GM21360 (cell line): ENCODE results near the gene CA10.

Source experiments
- ATAC-seq: cut with Tn5 transposase; IDR thresholded peaks from one replicate; pipeline ENCODE4 v1.9.1; 2021; ENCODE audit warnings: mild to moderate bottlenecking, moderate library complexity; ENCODE audit not compliant: unreplicated experiment

CA10 gene

DNA sequence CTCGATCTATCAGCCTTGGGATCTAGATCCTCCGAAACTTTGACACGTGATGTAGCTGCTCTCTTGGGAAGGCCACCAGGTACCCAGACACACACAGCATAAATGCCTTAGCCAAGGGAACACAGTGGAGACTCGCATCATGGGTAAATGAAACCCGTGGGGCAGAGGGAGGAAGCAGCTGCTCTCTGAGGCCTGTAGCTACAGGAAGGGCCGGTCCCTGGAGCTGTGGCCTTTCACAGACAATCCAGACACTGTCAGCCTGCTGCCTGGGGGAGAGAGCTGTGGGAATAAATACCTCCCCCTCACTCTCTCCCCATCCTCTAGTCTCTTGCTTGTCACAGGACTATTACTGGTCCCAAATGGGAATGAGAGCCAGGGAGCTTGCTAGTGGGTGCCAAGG lies 546.9 kb downstream of the CA10 start:
- ATAC-seq: no peak

DNA sequence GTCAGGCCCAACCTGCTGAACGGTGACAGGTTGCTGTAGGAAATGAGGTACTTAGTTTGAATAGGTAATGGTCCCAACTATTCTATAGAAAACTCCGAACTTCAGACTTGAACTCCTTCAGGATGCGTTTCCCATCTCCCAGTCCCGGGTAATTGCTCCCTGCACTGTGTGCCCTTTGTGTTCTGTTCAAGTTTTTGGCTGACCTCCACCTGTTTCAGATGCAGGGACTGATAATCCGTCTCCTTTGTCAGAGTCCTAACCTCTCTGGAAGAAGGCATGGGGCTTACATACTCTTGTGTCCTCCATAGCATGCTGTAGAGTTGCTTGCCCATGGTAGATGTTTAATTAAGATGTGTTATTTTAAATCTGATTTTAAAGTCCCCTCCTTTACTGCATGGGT lies 547.7 kb downstream of the CA10 start:
- ATAC-seq: no peak

DNA sequence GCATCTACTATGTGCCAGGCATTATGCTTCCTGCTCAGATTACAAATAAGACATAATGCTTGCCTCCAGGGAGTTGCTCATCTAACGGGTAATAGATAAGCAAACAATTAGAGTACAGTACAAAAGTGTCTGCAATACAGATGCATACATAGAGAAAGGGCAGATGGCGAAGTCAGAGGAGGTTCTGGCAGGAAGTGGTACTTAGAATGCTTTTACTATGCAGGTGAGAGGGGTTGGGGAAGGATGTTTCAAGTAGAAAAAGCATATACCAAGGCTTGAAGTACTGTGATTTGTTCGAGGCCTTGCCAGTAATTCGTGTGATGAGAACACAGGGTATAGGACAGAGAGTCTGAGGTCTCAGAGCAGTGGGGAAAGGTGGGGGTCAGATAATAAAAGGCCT lies 548.4 kb downstream of the CA10 start:
- no peak for ATAC-seq

DNA sequence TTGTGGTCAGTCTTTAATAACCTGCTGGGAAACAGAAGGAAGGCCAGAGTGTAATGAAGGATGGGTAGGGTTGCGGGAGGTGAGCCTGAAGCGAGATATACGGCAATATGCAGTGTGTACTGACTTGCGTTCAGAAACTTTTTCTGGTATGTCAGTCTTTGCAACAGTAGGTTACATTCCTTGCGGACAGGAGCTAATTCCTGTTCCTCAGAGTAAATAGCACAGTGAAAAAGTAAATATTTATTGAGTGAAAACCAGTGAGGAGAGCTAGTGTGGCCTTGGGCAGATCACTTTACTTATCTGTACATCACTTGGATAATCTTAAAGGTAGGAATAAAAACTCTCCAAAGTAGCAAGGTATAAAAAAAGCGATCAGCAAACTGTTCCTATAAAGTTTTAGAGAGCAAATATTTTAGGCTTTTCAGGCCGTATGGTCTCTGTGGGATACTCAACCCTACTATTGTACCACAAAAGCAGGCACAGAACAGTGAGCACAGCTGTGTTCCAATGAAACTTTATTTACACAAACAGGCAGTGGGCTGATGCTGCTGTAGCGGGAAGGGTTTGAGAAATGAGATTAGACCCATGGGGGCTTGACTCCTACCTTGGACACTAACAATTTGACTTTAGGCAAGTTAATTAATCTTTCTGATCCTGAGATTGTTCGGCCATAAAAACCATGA lies 550.1 kb downstream of the CA10 start:
- no peak for ATAC-seq

DNA sequence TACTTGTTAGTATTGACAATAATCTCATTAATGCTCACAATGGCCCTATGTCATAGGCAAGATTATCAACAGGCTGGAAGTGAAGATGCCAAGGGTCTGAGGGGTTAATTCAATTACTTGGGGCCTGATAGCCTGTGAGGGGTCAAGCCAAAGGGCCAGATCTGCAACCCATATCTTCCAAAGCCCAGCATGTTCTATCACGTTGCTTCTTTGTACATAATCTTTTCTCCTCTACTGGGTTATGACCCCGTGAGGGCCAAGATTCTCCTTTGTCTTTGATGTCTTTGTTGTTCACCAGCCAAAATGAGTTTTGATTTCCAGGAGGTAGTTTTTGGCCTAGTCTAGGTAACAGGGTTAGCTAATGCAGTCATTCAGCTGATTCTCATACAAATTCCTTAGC lies 551.0 kb downstream of the CA10 start:
- ATAC-seq: no peak

DNA sequence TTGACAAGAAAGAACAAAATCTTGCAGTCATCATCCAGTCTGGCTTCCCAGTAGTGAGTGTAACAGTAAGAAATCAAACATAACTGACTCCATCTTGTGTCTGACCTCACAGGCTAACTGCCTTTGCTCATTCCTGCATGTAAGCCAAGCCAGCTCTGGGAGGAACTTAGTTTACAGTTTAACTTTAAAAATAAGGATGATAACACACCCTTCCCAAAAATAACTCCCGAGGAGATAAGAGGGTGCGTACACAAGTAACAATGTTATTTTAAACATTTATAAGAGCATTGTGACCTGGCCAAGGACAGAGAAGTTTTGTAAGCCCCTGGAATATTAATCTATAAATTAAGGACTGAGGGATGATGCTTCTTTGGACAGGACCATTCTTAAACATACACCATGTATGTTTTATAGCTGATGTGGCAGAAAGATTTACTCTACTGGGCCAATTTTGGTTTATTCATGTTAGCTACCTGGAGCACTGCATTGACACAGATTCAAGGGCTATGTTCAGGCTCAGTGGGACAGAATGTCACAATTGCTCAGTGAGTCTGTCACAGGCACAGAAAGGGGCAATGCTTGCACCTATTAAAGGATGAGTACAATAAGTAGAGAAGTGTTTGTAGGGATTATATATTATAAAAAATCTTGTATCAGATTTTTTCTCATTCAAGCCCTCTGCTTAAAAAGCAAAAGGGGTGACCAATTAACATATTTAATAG lies 554.1 kb downstream of the CA10 start:
- no peak for ATAC-seq

DNA sequence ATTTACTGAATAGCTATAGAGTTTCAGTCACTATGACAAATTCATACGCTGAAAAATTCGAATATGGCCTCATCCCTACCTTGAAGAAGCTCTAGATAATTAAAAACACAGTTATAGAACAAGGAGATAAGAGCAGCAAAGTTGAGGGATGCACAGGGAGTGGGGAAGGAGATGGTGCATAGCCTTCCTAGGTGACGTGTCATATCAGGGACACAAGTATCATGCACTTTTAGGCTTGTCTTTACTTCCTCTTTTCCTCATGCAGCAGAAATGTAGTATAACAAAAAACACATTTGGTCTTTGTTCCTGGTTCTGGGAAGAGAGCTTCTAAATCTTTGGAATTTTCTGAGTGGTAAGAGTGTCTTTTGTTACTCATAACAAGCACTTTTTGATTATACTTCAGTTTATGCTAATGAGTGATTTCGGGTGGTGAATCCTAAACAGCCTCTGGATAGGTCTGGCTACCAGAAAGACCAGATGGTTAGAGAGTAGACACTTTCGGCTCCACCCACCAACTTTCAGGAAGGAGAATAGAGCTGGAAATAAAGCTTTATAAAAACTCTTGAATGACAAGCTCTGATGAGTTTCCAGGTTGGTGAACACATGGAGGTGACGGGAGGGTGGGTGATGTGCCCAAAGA lies 556.8 kb downstream of the CA10 start:
- ATAC-seq: no peak

DNA sequence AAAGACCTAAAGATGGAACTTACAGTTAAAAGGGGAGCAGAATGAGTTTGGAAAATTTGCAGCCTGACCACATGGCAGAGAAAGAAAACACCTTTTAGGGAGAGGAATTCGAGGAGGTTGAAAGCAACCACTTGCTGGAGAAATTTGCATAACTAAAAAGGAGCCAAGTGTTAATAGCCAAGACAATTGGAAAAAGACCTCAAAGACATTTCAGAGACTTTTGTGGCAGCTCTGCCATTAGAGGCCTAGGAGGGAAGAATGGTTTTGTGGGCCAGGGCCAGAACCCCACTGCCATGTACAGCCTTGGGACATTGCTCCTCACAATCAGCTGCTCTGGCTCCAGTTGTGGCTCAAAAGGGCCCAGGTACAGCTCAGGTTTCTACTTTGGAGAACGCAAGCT lies 559.7 kb downstream of the CA10 start:
- no peak for ATAC-seq

DNA sequence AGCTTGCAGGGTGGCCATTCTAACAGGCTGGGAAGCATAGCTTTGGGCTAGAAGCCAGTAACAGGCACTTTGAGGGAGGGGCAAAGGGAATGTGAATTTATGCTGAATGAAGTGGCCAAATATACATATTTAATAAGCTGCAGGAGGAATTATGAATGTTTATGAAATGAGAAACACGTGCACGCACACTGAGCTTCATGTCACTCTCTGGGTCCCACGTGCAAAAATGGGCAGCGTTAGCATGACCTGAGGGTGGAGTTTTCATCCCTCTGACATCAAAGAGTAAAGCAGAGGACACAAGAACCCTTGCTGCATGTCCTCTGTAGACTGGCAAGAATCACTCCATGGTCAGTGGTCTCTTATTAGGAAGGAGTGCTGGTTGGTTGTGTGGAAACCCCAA lies 561.2 kb downstream of the CA10 start:
- ATAC-seq: no peak

DNA sequence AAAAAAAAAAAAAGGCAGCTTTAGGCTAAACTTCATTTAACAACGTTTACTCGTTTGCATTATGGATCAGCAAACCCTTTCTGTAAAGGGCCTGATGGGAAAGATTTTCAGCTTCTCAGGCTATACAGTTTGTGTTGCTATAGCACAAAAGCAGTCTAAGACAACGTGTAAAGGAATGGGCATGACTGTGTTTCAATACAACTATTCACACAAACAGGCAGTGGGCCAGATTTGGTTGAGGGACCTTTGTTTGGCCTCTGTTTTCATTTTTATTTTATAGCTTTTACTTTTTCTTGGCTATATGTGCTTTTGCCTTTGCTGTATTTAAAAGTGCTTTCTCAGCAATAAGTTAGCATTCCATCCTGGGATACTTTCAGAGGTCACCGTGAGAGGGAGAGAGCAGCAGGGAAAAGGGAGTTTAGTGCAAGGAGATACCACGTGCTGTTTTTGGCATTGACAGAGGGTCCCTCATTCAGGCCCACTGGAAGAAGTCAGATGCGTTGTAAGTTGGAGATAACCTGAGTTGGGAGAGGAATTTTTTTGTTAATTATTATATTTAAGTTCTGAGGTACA lies 562.6 kb downstream of the CA10 start:
- ATAC-seq: no peak

DNA sequence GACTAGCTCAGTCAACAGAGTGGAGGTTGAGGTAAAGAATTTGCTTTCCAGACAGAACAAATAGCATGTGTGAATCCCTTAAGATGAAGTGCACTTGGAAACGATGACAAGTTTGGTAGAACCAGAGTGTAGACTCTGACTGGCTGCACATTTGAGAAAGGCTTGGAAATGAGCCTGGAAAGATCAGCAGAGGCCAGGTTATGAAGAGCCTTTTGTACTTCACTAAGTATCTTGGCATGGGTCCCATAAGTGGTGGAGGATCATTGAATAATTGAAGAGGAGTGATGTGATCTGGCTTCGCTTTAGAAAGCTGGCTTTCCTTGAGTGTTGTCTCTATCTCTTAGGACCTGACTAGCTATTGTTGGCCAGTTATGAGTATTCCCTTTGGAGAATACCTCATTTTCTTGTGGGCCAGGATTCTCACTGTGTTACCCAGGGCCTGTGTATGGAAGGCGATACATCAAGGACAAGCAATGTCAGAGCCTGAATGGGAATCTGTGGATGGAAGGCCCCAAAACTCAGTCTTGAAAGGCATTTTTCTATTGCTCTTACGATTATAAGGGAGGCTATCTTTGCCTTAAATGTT lies 568.4 kb downstream of the CA10 start:
- ATAC-seq: no peak

DNA sequence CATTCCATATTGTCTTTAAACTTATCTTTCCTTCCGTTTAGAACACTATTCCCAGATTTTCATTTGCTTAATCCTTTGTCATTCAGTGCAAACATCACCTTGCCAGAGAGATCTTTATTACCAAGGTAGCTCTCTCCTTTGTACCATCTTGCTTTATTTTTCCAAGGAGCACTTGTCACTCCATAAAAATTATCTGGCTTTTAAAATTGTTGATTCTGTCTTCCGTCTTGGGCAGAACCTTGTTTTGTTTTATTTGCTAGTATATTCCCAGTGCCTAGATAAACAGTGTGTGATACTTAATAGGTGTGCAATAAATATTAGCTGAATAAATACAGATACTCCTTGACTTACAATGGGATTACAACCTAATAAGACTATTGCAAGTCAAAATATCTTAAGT lies 570.5 kb downstream of the CA10 start:
- ATAC-seq: no peak

DNA sequence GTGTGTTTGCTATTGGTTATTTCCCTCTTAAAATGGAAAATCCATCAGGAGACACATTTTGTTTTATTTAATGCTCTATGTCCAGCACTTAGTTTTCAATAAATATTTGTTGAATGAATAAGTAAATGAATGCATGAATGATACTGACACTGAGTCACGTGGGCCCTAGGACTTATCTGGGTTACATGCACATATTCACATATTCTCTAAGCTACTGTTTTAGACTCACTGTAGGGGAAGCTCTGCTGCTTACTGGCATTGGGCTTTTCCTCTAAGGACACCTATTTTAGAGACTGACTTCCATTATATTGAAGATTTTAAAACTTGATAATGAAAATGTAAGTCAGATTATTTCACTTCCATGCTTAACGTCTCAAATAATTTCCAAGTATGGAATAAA lies 571.0 kb downstream of the CA10 start:
- ATAC-seq: no peak

DNA sequence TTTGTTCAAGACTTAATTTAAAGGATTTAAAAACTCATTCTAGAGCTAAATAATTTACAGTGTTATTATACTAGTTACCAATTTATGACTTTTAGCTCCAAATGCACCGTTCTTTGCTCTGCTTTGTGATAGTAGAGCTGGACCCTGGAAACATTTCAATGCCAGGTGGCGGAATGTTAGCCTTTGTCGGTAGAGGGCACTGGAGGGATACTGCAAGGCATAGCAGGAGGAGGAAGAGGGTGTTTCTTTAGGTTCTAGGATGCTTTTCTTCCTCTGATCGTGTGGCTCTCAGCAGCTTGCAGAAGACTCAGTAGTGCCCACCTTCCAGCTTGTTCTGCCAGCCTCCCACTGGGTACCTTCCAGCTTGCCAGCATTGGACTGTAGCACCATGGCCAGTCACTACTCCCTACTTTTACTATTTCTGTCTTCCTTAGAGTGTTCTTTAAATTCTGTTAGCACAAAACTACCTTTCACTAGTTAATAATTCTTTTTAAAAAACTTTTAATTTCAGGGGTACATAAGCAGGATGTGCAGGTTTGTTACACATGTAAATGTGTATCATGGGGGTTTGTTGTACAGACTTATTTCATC lies 572.9 kb downstream of the CA10 start:
- no peak for ATAC-seq

DNA sequence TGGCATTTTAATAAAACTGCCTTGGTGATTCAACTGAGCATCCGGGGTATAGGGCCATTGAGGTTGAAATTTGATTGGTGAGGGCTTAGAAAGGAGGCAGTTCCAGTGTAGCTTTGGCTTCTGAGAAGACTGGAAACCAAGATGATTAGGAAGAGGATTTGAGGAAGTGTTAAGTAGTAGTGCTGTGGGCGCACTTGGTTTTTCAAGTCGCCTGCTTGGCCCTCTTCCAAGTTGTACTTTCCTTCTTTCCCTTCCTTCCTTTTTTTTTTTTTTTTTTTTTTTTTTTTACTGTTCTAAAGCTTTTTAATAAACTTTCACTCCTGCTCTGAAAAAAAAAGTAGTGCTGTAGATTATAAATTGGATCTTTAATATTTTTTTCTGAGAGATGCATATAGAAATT lies 577.6 kb downstream of the CA10 start:
- no peak for ATAC-seq
